ENCODE measurements around the gene TNFSF10.

DNA sequence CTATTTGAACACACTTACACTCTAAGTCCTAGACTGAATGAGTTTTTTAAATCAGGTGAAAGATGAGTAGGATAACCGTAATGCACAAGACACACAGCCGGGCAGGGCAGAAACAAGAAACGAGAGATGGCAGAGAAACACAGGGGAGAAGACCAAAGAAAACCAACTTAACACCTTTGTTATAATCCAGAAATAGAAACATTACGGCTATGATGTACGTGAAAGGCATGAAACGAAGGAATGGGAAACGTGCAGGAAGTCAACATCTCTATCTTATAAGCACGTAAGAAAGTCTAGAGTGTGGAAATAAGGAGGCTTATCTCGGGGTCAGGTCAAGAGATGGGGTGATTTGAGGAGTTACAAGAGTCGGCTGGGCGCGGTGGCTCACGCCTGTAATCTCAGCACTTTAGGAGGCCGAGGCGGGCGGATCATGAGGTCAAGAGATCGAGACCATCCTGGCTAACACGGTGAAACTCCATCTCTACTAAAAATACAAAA lies 1.9 kb upstream of the TNFSF10 start:
- TF ChIP-seq, protein P1, sequence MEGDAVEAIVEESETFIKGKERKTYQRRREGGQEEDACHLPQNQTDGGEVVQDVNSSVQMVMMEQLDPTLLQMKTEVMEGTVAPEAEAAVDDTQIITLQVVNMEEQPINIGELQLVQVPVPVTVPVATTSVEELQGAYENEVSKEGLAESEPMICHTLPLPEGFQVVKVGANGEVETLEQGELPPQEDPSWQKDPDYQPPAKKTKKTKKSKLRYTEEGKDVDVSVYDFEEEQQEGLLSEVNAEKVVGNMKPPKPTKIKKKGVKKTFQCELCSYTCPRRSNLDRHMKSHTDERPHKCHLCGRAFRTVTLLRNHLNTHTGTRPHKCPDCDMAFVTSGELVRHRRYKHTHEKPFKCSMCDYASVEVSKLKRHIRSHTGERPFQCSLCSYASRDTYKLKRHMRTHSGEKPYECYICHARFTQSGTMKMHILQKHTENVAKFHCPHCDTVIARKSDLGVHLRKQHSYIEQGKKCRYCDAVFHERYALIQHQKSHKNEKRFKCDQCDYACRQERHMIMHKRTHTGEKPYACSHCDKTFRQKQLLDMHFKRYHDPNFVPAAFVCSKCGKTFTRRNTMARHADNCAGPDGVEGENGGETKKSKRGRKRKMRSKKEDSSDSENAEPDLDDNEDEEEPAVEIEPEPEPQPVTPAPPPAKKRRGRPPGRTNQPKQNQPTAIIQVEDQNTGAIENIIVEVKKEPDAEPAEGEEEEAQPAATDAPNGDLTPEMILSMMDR (IDR thresholded peaks at IDR 0.05), result no peak
- TF ChIP-seq POLR2AphosphoS5 (IDR thresholded peaks at IDR 0.05; ENCODE audit: low read depth, low read length) (no peak), TCF7L2 (IDR thresholded peaks at IDR 0.05; ENCODE audit: low read depth, low read length) (no peak)

Data from Panc1 (cell line).